ENCODE data around the gene CCDC30.
"Not testable (repeated sequence)": the region's sequence is repeated elsewhere in the genome, so short reads cannot be mapped to it uniquely, and the experiment has no call there.

CCDC30 gene

DNA sequence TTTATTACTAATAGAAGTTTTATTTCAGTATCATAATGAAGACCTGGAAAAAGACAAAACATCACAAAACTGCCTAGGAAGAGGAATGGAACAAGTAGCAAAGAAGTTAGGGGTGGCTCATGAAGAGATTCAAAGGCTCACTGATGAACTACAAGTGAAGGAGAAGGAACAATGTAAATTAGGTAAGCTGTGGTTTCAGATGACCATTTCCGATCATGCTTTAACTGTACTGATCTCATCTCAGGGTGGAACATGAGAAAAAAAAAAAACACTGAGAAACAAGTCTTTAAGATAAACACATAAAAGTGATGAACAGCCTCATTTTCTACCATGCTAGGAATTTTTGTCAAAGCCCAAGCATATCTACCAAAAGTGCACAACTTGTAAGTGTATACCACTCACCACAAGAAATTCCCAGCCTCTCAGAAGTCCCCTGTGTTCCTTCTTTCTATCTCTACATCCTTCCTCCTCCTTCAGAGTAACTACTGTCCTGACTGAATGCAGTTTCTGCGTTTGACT is 19.6 kb downstream of the CCDC30 start:
- no peak overlapping the region for H3K4me2 ChIP-seq
- no peak overlapping the region for H3K4me3 ChIP-seq (IDR thresholded peaks at IDR 0.05; ENCODE audit: insufficient read depth, low read depth, low read length)
- H3K27me3 ChIP-seq (ENCODE audit: insufficient read depth, low read depth) = no peaks in the 10 kb centered on the region
- no peak for TF ChIP-seq CTCF (conservative IDR thresholded peaks at IDR 0.05; ENCODE audit: low read depth, low read length)
- H3K79me2 ChIP-seq (ENCODE audit: insufficient read depth, low read depth) = no peaks in the 10 kb centered on the region
- no peaks in the 10 kb centered on the region for H3K36me3 ChIP-seq (ENCODE audit: insufficient read depth)
- H2AFZ ChIP-seq (ENCODE audit: low read depth) = no peak overlapping the region
- H4K20me1 ChIP-seq (ENCODE audit: insufficient read depth) = no peaks in the 10 kb centered on the region
- H3K4me1 ChIP-seq (ENCODE audit: low read depth, poor library complexity, severe bottlenecking) = no peaks in the 10 kb centered on the region
- H3K9ac ChIP-seq = no peak overlapping the region
- no peak overlapping the region for H3K27ac ChIP-seq

- Histone ChIP-seq H3K36me3 (ENCODE audit: insufficient read depth) (no peaks in the 10 kb centered on the region), H3K9ac (no peak overlapping the region), H3K27ac (no peak overlapping the region), H2AFZ (ENCODE audit: low read depth) (no peak overlapping the region), H3K27me3 (ENCODE audit: insufficient read depth, low read depth) (no peaks in the 10 kb centered on the region), H3K4me1 (ENCODE audit: low read depth, poor library complexity, severe bottlenecking) (no peaks in the 10 kb centered on the region), H3K4me3 (IDR thresholded peaks at IDR 0.05; ENCODE audit: insufficient read depth, low read depth, low read length) (no peak overlapping the region), H4K20me1 (ENCODE audit: insufficient read depth) (no peaks in the 10 kb centered on the region), H3K4me2 (no peak overlapping the region), H3K79me2 (ENCODE audit: insufficient read depth, low read depth) (no peaks in the 10 kb centered on the region)
- TF ChIP-seq CTCF (conservative IDR thresholded peaks at IDR 0.05; ENCODE audit: low read depth, low read length) = no peak
Measured at GRCh38 chr1:42484382-42484781, 21.3 kb downstream of the CCDC30 start.

GRCh38 chr1:42490237-42490636 is 27.2 kb downstream of the CCDC30 start:
- Histone ChIP-seq H3K27ac (no peak overlapping the region), H3K4me3 (IDR thresholded peaks at IDR 0.05; ENCODE audit: insufficient read depth, low read depth, low read length) (no peak overlapping the region)
- no peak for TF ChIP-seq CTCF (conservative IDR thresholded peaks at IDR 0.05; ENCODE audit: low read depth, low read length)

DNA sequence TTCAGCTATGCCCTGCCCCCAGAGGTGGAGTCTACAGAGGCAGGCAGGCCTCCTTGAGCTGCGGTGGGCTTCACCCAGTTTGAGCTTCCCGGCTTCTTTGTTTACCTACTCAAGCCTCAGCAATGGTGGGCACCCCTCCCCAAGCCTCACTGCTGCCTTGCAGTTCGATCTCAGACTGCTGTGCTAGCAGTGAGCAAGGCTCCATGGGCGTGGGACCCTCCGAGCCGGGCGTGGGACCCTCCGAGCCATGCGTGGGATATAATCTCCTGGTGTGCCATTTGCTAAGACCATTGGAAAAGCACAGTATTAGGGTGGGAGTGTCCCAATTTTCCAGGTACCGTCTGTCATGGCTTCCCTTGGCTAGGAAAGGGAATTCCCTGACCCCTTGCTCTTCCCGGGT is 38.9 kb downstream of the CCDC30 start:
- H3K4me3 ChIP-seq (IDR thresholded peaks at IDR 0.05; ENCODE audit: insufficient read depth, low read depth, low read length); H3K36me3 ChIP-seq (ENCODE audit: insufficient read depth); H3K79me2 ChIP-seq (ENCODE audit: insufficient read depth, low read depth); H2AFZ ChIP-seq (ENCODE audit: low read depth); H3K27me3 ChIP-seq (ENCODE audit: insufficient read depth, low read depth); H3K4me1 ChIP-seq (ENCODE audit: low read depth, poor library complexity, severe bottlenecking); H3K27ac ChIP-seq; H4K20me1 ChIP-seq (ENCODE audit: insufficient read depth); H3K4me2 ChIP-seq; H3K9ac ChIP-seq: not testable (repeated sequence)

More at GRCh38 chr1:42490237-42490636, 27.2 kb downstream of the CCDC30 start:
- Histone ChIP-seq H3K4me1 (ENCODE audit: low read depth, poor library complexity, severe bottlenecking) (no peaks in the 10 kb centered on the region), H3K79me2 (ENCODE audit: insufficient read depth, low read depth) (no peaks in the 10 kb centered on the region), H3K27me3 (ENCODE audit: insufficient read depth, low read depth) (no peaks in the 10 kb centered on the region), H3K4me2 (no peak overlapping the region), H2AFZ (ENCODE audit: low read depth) (no peak overlapping the region), H3K36me3 (ENCODE audit: insufficient read depth) (no peaks in the 10 kb centered on the region), H3K9ac (no peak overlapping the region), H4K20me1 (ENCODE audit: insufficient read depth) (no peaks in the 10 kb centered on the region)

GRCh38 chr1:42504535-42505128 is 41.5 kb downstream of the CCDC30 start:
- H4K20me1 ChIP-seq (ENCODE audit: insufficient read depth) = no peaks in the 10 kb centered on the region
- H3K4me1 ChIP-seq (ENCODE audit: low read depth, poor library complexity, severe bottlenecking) = no peaks in the 10 kb centered on the region
- no peaks in the 10 kb centered on the region for H3K36me3 ChIP-seq (ENCODE audit: insufficient read depth)
- no peak overlapping the region for H3K9ac ChIP-seq
- H3K27ac ChIP-seq = no peak overlapping the region
- no peak for TF ChIP-seq CTCF (conservative IDR thresholded peaks at IDR 0.05; ENCODE audit: low read depth, low read length)
- H2AFZ ChIP-seq (ENCODE audit: low read depth) = no peak overlapping the region
- no peak overlapping the region for H3K4me3 ChIP-seq (IDR thresholded peaks at IDR 0.05; ENCODE audit: insufficient read depth, low read depth, low read length)
- no peaks in the 10 kb centered on the region for H3K79me2 ChIP-seq (ENCODE audit: insufficient read depth, low read depth)
- no peaks in the 10 kb centered on the region for H3K27me3 ChIP-seq (ENCODE audit: insufficient read depth, low read depth)
- H3K4me2 ChIP-seq = no peak overlapping the region

Measured in KMS-11 (cell line).